Peyer's patch (tissue), 4 donors: ENCODE measurements around the gene TMEM88. TPM values are rescaled to one million over a fixed set of nuclear protein-coding genes. Genes with fewer than 3 reads are reported as not detected.
"Not testable (repeated sequence)": the region's sequence is repeated elsewhere in the genome, so short reads cannot be mapped to it uniquely, and the experiment has no call there.

ENCODE experiments used
- DNase-seq, 3 donors: peaks; one replicate each; pipeline ENCODE4 v3.0.0-alpha.2; 2017 to 2019
- H3K27ac ChIP-seq, 4 donors: fragments of 200-600 bp; sonication (generic); one replicate each; pipeline ENCODE4 v1.5.1; 2016 to 2019
- H3K27me3 ChIP-seq, 2 donors: fragments of 200-600 bp; sonication (generic); one replicate each; pipeline ENCODE4 v1.5.1; 2019
- H3K36me3 ChIP-seq, 3 donors: fragments of 200-600 bp; sonication (generic); one replicate each; pipeline ENCODE4 v1.5.1; 2016 to 2019
- H3K4me1 ChIP-seq, 4 donors: fragments of 200-600 bp; sonication (generic); one replicate each; pipeline ENCODE4 v1.5.1; 2016 to 2019
- H3K4me3 ChIP-seq, 4 donors: fragments of 200-600 bp; sonication (generic); 1 replicate in 3 of 4; 2 replicates in 1 of 4; pipeline ENCODE4 v1.5.1; 2016 to 2019; ENCODE audit warnings: mild to moderate bottlenecking in 1 of 4
- H3K9me3 ChIP-seq, 4 donors: fragments of 200-600 bp; sonication (generic); one replicate each; pipeline ENCODE4 v1.5.1; 2016 to 2019; ENCODE audit warnings: mild to moderate bottlenecking in 1 of 4
- CTCF ChIP-seq, 6 experiments: fragments of 450-650 bp in 4 of 6; fragments of 200-600 bp in 2 of 6; sonication (generic) in 1 of 6; IDR thresholded peaks; one replicate each; pipeline ENCODE4 v1.5.1; 2017 to 2019; ENCODE audit warnings: antibody characterized with exemption in 6 of 6, mild to moderate bottlenecking in 3 of 6, moderate library complexity in 1 of 6
- POLR2A ChIP-seq, 2 donors: fragments of 450-650 bp; IDR thresholded peaks; one replicate each; pipeline ENCODE4 v1.5.1; 2017; ENCODE audit warnings: antibody characterized with exemption in 2 of 2, mild to moderate bottlenecking in 2 of 2, moderate library complexity in 2 of 2
- total RNA-seq, 4 donors: library from RNA; depleted of rRNA; stranded (reverse); fragments of >200 nt; gene quantifications; one replicate each; pipeline ENCODE4 v1.1.0, GENCODE V29; 2016

TMEM88 gene
- total RNA-seq, 4 donors from 2014 or later, result 3.4 to 29.7 (median 12.9) TPM

GRCh38 chr17:7858522-7858810 is 3.6 kb downstream of the TMEM88 start:
- Histone ChIP-seq H3K36me3 (peaks cover 0 to 20% (median 0%) of the 10 kb centered on the region in 3 donors), H3K27ac (peak overlapping the region in 3 of 4 donors; percentile 88 to 94 (median 92)), H3K27me3 (no peaks in the 10 kb centered on the region), H3K9me3 (no peaks in the 10 kb centered on the region), H3K4me3 (peak overlapping the region; percentile 59 to 77 (median 70)), H3K4me1 (peaks cover 6 to 36% (median 13%) of the 10 kb centered on the region in 4 donors)
- peak; percentile 54 to 69 (median 61) for DNase-seq
- no peak for TF ChIP-seq POLR2A (IDR thresholded peaks at IDR 0.05)
- TF ChIP-seq CTCF (IDR thresholded peaks at IDR 0.05), result peak; percentile 22 to 59 (median 54)

- Histone ChIP-seq H3K4me3 (no peak overlapping the region), H3K27ac (no peak overlapping the region), H3K9me3 (no peaks in the 10 kb centered on the region), H3K4me1 (peaks cover 6 to 36% (median 13%) of the 10 kb centered on the region in 4 donors), H3K27me3 (no peaks in the 10 kb centered on the region), H3K36me3 (peaks cover 0 to 14% (median 0%) of the 10 kb centered on the region in 3 donors)
- no peak for DNase-seq
- TF ChIP-seq POLR2A (IDR thresholded peaks at IDR 0.05) (no peak), CTCF (IDR thresholded peaks at IDR 0.05) (no peak)
These were observed 4.2 kb downstream of the TMEM88 start for GRCh38 chr17:7859028-7859427.

GRCh38 chr17:7862692-7863437 is 8.0 kb downstream of the TMEM88 start:
- Histone ChIP-seq H3K9me3 (no peaks in the 10 kb centered on the region), H3K27me3 (no peaks in the 10 kb centered on the region), H3K27ac (no peak overlapping the region), H3K36me3 (no peaks in the 10 kb centered on the region), H3K4me3 (no peak overlapping the region), H3K4me1 (peaks cover 0 to 13% (median 2%) of the 10 kb centered on the region in 4 donors)
- no peak for TF ChIP-seq POLR2A (IDR thresholded peaks at IDR 0.05)
- TF ChIP-seq CTCF (IDR thresholded peaks at IDR 0.05), result peak; percentile 71 to 87 (median 82)
- DNase-seq, result peak in 2 of 3 donors; percentile 55 to 73

- not testable (repeated sequence) for H3K9me3 ChIP-seq, H3K27me3 ChIP-seq, H3K4me3 ChIP-seq, DNase-seq, H3K36me3 ChIP-seq, H3K27ac ChIP-seq, H3K4me1 ChIP-seq
These were observed 9.5 kb downstream of the TMEM88 start for GRCh38 chr17:7864384-7864783.

GRCh38 chr17:7864995-7865650 is 10.3 kb downstream of the TMEM88 start:
- Histone ChIP-seq H3K27me3 (no peaks in the 10 kb centered on the region), H3K27ac (no peak overlapping the region), H3K9me3 (no peaks in the 10 kb centered on the region), H3K36me3 (no peaks in the 10 kb centered on the region), H3K4me1 (no peaks in the 10 kb centered on the region), H3K4me3 (no peak overlapping the region)
- DNase-seq, result no peak
- TF ChIP-seq CTCF (IDR thresholded peaks at IDR 0.05) (no peak), POLR2A (IDR thresholded peaks at IDR 0.05) (no peak)

GRCh38 chr17:7867881-7868329 is 13.0 kb downstream of the TMEM88 start:
- no peak for TF ChIP-seq CTCF (IDR thresholded peaks at IDR 0.05)
- no peak for TF ChIP-seq POLR2A (IDR thresholded peaks at IDR 0.05)
- Histone ChIP-seq H3K27ac (no peak overlapping the region), H3K27me3 (no peaks in the 10 kb centered on the region), H3K4me1 (no peaks in the 10 kb centered on the region), H3K9me3 (no peaks in the 10 kb centered on the region), H3K4me3 (no peak overlapping the region), H3K36me3 (no peaks in the 10 kb centered on the region)
- peak in 1 of 3 donors; percentile 48 for DNase-seq
